ENCODE measurements around the gene CHD6. TPM values are rescaled to one million over a fixed set of nuclear protein-coding genes. Genes with fewer than 3 reads are reported as not detected.

Gene CHD6
- total and polyA plus RNA-seq, 2 of the 13 experiments (the other 11 are each of a cell fraction or from before 2014, with no cell fraction given): 14.4 to 52.0 TPM

DNA sequence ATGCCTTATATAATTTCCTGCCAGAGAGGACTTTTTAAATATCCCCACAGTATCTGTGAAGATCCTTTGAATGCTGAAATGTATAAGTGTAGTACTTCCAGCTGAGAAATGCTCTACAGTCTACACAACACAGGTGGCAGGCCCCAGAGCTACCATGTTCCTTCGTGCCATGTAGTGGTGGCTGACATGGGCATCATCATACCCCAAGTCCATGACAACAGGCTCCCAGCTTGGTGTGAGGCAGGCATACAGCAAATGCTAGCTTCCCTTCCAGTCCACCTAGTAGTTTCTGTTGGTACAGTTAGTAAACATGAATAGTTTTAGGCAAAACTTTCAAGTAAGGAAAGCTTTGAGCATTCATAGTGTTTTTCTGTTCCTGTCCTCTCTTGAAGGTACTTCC lies 190.3 kb downstream of the CHD6 start:
- TF ChIP-seq ZNF615 (CRISPR knock-in tag; IDR thresholded peaks at IDR 0.05; ENCODE audit: borderline replicate concordance) (0 out of 2 replicates have a peak, but pooled peaks have one; percentile 28), FOXJ3 (CRISPR knock-in tag; IDR thresholded peaks at IDR 0.05; ENCODE audit: borderline replicate concordance) (no peak)
- no peak for ATAC-seq
- peaks cover 46% of the 10 kb centered on the region for H3K4me1 ChIP-seq (ENCODE audit: insufficient read depth, low read length)
- H3K9me3 ChIP-seq (ENCODE audit: low read length): no peaks in the 10 kb centered on the region
- H3K79me2 ChIP-seq (ENCODE audit: insufficient read depth, low read length): no peaks in the 10 kb centered on the region
- no peaks in the 10 kb centered on the region for H3K27me3 ChIP-seq (ENCODE audit: control insufficient read depth in 1 of 2, insufficient read depth in 2 of 2, low read length in 2 of 2)
- no peak overlapping the region for H2AFZ ChIP-seq (ENCODE audit: low read length)
- H3K4me2 ChIP-seq (ENCODE audit: low read depth, low read length): no peak overlapping the region
- H3K36me3 ChIP-seq (replicated peaks in 1 of 2; ENCODE audit: control insufficient read depth in 1 of 2, insufficient read depth in 2 of 2, low read length in 2 of 2): peaks cover 21 to 74% of the 10 kb centered on the region in 2 experiments
- in situ Hi-C loops (cut with HindIII; ENCODE audit: extremely low pct_ligation_motif_present, low pct_unique_long_range_greater_than_20kb) (no loop called here), intact Hi-C loops (cut with micrococcal nuclease; ENCODE audit: unreplicated experiment) (no loop called here)
- DNase-seq (ENCODE audit: low spot score): no peak
- H3K9ac ChIP-seq (ENCODE audit: insufficient read depth, low read depth, low read length): 0 out of 2 replicates have a peak overlapping the region, but pooled peaks have one; percentile 9
- CTCF ChIA-PET (ENCODE audit: low intra/inter-chr PET ratio, low total read pairs): no interaction called here
- POLR2A ChIA-PET: interaction anchor here (0.9 kb wide), 1 partner anchor 191 kb away, joined by 3 read pairs; the partner anchor contains the start of gene CHD6
- H4K20me1 ChIP-seq (ENCODE audit: insufficient read depth, low read length): no peaks in the 10 kb centered on the region
- FAIRE-seq: no peak
- no TSS peak for BruUV-seq (replicated peaks)
- no peak overlapping the region for H3K4me3 ChIP-seq (replicated peaks in 1 of 3; ENCODE audit: insufficient read depth in 1 of 3, low read depth in 2 of 3, low read length in 3 of 3)
- 67% methylated on average over 1 of the region's 1 CpG for WGBS (ENCODE audit: low lambda C conversion rate)
- H3K27ac ChIP-seq (ENCODE audit: extremely low read length, insufficient read depth, low read length): peak overlapping the region; percentile 14

DNA sequence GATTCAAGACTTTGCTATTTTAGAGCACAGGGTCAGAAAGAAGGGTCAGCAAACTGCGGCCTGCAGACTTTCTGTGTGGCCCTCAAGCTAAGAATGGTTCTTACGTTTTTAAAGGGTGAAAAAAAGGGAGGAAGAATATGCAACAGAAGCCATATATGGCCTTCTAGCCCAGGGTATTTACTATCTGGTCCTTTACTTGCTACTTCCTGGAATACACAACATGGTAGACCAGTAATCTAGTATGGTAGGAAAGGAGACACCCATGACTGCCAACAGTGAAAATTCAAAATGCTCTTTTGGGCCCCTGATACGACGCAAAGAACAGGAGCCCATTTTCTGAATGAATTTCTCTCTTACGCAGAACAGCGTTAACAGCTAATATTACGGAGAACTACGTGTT lies 191.2 kb downstream of the CHD6 start:
- Histone ChIP-seq H3K27ac (ENCODE audit: extremely low read length, insufficient read depth, low read length) (peak overlapping the region; percentile 83), H3K4me3 (replicated peaks in 1 of 3; ENCODE audit: insufficient read depth in 1 of 3, low read depth in 2 of 3, low read length in 3 of 3) (no peak overlapping the region), H4K20me1 (ENCODE audit: insufficient read depth, low read length) (no peaks in the 10 kb centered on the region), H3K4me2 (ENCODE audit: low read depth, low read length) (no peak overlapping the region), H3K27me3 (ENCODE audit: control insufficient read depth in 1 of 2, insufficient read depth in 2 of 2, low read length in 2 of 2) (no peaks in the 10 kb centered on the region), H3K9ac (ENCODE audit: insufficient read depth, low read depth, low read length) (no peak overlapping the region), H3K36me3 (replicated peaks in 1 of 2; ENCODE audit: control insufficient read depth in 1 of 2, insufficient read depth in 2 of 2, low read length in 2 of 2) (peaks cover 22 to 77% of the 10 kb centered on the region in 2 experiments), H3K4me1 (ENCODE audit: insufficient read depth, low read length) (peaks cover 46% of the 10 kb centered on the region), H2AFZ (ENCODE audit: low read length) (no peak overlapping the region), H3K79me2 (ENCODE audit: insufficient read depth, low read length) (no peaks in the 10 kb centered on the region), H3K9me3 (ENCODE audit: low read length) (no peaks in the 10 kb centered on the region)
- TF ChIP-seq ZFP37 (CRISPR knock-in tag; IDR thresholded peaks at IDR 0.05; ENCODE audit: borderline replicate concordance) (no peak), NONO (IDR thresholded peaks at IDR 0.05) (no peak), NONO (CRISPR knock-in tag; conservative IDR thresholded peaks at IDR 0.05) (no peak), TEAD2 (CRISPR knock-in tag; IDR thresholded peaks at IDR 0.05) (no peak), ZNF558 (CRISPR knock-in tag; IDR thresholded peaks at IDR 0.05; ENCODE audit: borderline replicate concordance) (no peak), PAX8 (CRISPR knock-in tag; IDR thresholded peaks at IDR 0.05; ENCODE audit: borderline replicate concordance) (no peak), ZNF546 (CRISPR knock-in tag; conservative IDR thresholded peaks at IDR 0.05) (no peak), REL (CRISPR knock-in tag; conservative IDR thresholded peaks at IDR 0.05) (no peak), BCL6 (CRISPR knock-in tag; IDR thresholded peaks at IDR 0.05) (no peak), KLF9 (CRISPR knock-in tag; IDR thresholded peaks at IDR 0.05; ENCODE audit: low read depth) (no peak)
- FAIRE-seq: no peak
- ChIA-PET POLR2A (no interaction called here), CTCF (ENCODE audit: low intra/inter-chr PET ratio, low total read pairs) (no interaction called here)
- in situ Hi-C loops (cut with HindIII; ENCODE audit: extremely low pct_ligation_motif_present, low pct_unique_long_range_greater_than_20kb): no loop called here
- 97% methylated on average over 8 of the region's 8 CpGs for WGBS (ENCODE audit: low lambda C conversion rate)
- no peak for DNase-seq (ENCODE audit: low spot score)
- no peak for ATAC-seq
- intact Hi-C loops (cut with micrococcal nuclease; ENCODE audit: unreplicated experiment): no loop called here
- no TSS peak for BruUV-seq (replicated peaks)

All from HepG2 (cell line).